SKM-1 (cell line): ENCODE measurements around the gene TTYH3.

Source experiments
- DNase-seq: peaks from one replicate; lab custom pipeline; 2025; ENCODE audit not compliant: unreplicated experiment; lab: John Stamatoyannopoulos, UW

Gene TTYH3

DNA sequence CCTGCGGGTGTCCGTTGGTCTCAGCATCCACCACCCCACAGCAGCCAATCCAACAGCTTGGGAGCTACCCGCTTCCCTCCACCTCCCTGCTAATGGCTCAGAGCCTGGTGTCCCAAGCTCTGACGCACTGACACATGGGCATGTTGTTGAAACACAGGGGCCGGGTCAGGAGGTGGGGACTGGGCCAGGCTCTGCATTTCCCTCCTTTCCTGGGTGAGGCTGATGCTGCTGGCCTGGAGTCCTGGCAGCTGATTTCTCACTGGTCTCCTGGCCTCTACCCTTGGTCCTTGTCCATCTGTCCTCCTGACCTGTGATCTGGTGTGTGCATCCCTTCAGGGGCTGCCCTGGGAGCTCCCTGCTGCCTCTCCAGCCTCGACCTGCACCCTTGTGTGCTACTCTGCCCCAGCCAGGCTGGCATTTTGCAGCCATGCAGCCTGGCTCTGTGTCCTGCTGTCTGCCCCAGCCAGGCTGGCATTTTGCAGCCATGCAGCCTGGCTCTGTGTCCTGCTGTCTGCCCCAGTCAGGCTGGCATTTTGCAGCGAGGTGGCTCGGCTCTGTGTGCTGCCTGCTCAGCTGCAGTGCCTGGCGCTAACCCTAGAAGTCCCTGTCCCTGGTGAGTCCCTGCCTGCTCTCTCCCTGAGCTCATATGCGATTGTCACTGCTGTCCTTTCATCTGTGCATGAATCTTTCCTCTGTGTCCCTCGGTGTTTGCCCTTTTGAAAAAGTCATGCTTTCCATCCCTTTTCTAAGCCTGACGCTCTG is 70.2 kb downstream of the TTYH3 start:
- no peak for DNase-seq

DNA sequence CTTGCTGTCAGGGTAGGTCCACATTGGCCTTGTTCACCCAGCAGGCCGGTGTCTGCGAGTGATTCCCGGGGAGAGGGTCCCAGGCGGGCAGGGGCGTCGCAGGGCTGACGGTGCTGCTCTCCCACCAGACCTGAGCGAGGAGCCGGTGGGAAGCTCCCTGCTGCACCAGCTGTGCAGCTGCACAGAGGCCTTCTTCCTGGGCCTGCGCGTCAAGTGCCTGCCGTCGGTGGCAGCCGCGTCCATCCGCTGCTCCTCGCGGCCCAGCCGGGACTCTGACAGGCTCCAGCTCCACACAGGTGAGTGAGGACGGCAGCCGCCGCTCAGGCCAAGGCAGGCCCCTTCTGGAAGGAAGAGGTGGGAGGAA is 70.8 kb downstream of the TTYH3 start:
- DNase-seq: no peak

- DNase-seq: no peak
Observed at GRCh38 chr7:2705371-2706096, 73.7 kb downstream of the TTYH3 start.

GRCh38 chr7:2706685-2707126 is 74.9 kb downstream of the TTYH3 start:
- DNase-seq: no peak

DNA sequence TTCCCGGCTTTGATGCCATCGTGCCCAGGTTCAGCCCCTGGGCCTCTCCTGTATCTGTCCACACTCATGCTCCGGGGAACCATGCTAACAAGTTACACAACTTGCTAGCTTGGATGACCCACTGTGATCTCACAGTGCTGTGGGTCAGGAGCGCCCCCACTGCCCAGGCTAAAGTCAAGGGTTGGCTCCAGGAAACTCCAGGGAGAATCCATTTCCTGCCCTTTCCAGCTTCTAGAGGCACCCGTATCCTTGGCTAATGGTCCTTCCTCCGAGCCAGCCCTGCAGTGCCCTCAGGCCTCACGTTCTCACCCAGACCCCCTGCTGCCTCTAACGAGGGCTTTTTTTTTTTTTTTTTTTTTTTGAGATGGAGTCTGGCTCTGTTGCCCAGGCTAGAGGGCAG is 75.7 kb downstream of the TTYH3 start:
- no peak for DNase-seq

GRCh38 chr7:2708041-2708440 is 76.3 kb downstream of the TTYH3 start:
- DNase-seq: no peak

GRCh38 chr7:2708547-2709310 is 76.9 kb downstream of the TTYH3 start:
- no peak for DNase-seq

- no peak for DNase-seq
Observed at GRCh38 chr7:2709553-2710285, 77.9 kb downstream of the TTYH3 start.

DNA sequence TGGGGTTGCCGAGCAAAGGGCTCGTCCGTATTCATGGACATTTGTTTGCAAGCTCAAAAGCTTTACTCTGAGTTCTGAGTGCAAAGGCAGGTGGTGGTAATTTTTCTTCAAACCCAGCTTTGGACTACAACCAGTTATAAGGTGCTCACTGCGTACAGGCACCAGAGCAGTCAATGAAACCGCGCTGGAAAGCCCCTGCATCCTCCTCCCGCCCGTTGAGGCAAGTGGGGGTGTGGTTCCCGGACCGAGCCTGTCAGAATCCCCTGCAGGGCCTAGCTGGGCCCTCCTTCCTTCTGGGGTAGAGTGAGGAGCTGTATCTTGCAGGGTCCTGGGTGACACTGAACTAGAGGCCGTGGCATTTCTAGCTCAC is 78.5 kb downstream of the TTYH3 start:
- no peak for DNase-seq

GRCh38 chr7:2710901-2711551 is 79.2 kb downstream of the TTYH3 start:
- no peak for DNase-seq

- no peak for DNase-seq
Observed at GRCh38 chr7:2711895-2712675, 80.3 kb downstream of the TTYH3 start.

DNA sequence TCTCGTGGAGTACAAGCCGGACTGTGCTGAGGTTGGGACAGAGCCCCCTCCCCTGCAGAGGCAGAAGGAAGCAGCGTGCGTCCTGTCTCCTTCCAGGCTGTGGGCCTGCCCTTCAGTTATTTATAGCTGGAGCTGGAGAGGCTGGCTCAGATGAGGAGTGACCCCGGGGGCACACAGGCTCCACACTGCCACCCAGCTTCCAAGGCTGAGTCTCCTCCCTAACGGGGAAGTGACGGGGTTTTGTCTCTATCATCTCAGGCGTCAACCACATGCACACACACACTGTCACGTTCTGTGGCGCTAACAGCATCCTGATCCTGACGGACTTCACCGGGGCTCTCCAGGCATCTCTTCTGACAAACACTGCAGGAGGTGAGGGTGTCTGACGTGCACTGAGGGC is 81.6 kb downstream of the TTYH3 start:
- no peak for DNase-seq

DNA sequence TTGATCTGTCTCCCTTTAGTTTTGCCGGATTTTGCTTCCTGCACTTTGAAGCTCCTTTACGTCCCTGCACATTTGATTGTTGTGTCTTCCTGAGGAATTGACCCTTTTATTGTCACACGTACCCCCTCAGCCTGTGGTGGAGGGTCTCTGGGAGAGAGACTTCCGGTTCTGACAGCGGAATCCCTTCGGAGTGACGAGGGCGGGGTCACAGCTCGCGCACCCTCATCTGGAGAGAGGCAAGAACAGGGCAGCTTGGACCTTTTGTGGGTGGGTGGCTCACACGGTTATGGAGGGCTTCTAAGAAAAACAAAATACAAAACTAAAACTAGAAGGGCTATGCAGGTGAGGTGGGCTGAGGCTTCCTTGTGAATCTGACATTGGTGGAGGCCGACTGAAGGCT is 82.2 kb downstream of the TTYH3 start:
- no peak for DNase-seq
